MG63 (cell line): ENCODE results near the gene METTL21A. TPM values are rescaled to one million over a fixed set of nuclear protein-coding genes. Genes with fewer than 3 reads are reported as not detected.
A peak's percentile ranks its signal among the peaks of the same experiment; 100 is the strongest.
"Not testable (repeated sequence)": the region's sequence is repeated elsewhere in the genome, so short reads cannot be mapped to it uniquely, and the experiment has no call there.

ENCODE experiments used
- DNase-seq: peaks from one replicate; pipeline ENCODE4 v3.0.0-alpha.2; 2020
- H3K27me3 ChIP-seq: fragments of 250-450 bp; sonication (Bioruptor Pico); 2 replicates; pipeline ENCODE4 v1.5.1; 2020; ENCODE audit warnings: mild to moderate bottlenecking, moderate library complexity
- H3K36me3 ChIP-seq: fragments of 250-450 bp; sonication (Bioruptor Pico); 2 replicates; pipeline ENCODE4 v1.5.1; 2020; ENCODE audit warnings: mild to moderate bottlenecking, moderate library complexity
- H3K4me3 ChIP-seq: fragments of 250-450 bp; sonication (Bioruptor Pico); 2 replicates; pipeline ENCODE4 v1.5.1; 2020; ENCODE audit warnings: mild to moderate bottlenecking, moderate library complexity
- H3K9me3 ChIP-seq: fragments of 250-450 bp; sonication (Bioruptor Pico); 2 replicates; pipeline ENCODE4 v1.5.1; 2020; ENCODE audit warnings: mild to moderate bottlenecking, moderate library complexity
- total RNA-seq: library from RNA; depleted of rRNA; stranded (reverse); fragments of >200 nt; shearing (Covaris generic); gene quantifications from 2 replicates; pipeline ENCODE4 v1.2.3, GENCODE V29; 2014; ENCODE audit warnings: low replicate concordance; rRNA removed

The METTL21A gene
- 35.5 and 48.6 TPM in 2 replicates for total RNA-seq

DNA sequence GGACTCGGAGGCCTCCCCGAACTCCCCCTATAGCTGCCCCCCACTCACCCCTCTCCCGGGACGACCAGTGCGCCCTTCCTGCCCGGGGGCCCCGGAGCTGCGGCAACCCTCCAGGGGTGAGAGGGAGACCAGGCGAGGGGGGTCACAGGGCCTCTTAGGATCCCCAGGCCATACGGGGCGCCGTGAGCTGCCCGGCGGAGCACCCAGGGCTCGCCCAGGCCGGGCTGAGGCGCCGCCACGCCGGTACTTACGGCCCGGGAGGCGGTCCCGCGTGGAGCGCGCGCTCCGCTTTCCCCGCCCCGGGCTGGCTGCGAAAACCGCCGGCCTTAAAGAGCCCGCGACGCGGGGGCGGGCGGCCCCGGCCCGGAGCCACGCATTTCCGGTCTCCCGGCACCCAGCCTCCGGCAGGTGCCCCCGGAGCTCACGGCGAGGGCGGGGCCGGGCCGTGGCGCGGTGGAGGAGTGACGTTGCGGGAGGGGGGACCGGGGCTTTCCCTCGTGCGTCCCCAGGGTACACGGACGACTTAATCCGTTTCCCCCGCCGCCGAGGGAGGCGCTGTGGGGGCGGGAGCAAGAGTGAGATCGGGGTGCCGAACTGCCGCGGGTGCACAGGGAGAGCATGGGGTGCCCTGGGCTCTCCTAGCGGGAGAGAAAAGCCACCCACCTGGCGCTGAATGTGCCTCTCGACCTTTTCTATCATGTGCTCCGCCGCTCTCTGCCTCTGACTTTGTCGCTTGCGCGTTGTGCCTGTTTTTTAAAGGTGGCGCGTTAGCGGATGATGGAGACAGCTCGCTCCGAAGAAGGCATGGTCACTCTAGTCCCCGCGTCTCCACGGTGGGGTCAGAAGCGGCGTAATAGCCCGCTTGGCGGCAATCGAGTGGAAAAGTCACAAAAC is at the start of gene METTL21A:
METTL21A (minus strand) TSS at position 381 of the 894 bp plus-strand sequence. CDS start 1,019 bp downstream, outside the sequence.
- Histone ChIP-seq H3K9me3 (no peaks in the 10 kb centered on the region), H3K4me3 (peak within 1 kb of the TSS; percentile 95), H3K27me3 (no peaks in the 10 kb centered on the region), H3K36me3 (peaks cover 18% of the 10 kb centered on the region)
- peak; percentile 88 for DNase-seq

DNA sequence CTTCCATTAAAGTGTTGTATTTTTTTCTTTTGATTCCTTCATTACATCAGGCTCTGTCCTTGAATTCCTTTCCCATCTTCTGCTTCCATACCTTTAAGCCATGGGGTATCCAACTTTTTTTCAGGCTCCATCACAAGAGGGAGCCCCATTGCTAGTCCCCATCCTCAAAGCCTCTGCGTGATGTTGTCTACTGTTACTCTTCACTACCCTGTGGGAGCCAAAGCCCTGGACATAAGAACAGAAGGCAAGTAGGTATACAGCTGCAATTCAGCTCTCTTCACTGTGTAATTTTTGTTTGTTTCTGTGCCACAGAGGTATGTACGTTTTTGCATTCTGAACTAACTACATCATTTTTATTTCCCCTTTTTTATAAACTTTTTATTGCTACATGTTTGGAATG is 49.6 kb upstream of the METTL21A start:
- Histone ChIP-seq H3K27me3 (no peaks in the 10 kb centered on the region), H3K9me3 (no peaks in the 10 kb centered on the region), H3K36me3 (no peaks in the 10 kb centered on the region), H3K4me3 (no peak overlapping the region)
- no peak for DNase-seq

DNA sequence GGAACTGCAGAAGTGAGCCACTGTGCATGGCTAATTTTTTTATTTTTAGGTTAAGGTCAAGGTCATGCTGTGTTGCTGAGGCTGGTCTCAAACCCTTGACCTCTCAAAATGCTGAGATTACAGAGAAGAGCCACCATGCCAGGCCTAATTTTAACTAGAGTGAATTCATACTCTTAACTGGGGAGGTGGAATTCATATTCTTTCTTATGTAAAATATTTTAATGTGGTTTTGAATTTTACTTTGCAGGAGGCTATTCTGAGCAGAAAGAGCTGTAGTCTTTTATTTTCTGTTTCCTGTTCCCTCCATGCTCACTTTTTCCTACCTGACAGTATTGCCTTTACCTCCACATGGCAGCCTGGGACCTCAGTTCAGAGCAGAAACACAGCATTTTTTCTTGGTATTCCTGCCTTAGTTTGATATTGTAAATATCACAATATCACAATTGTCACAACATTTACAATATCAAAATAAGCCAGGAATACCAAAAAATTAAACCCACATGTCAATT is 49.1 kb upstream of the METTL21A start:
- Histone ChIP-seq H3K4me3 (no peak overlapping the region), H3K27me3 (no peaks in the 10 kb centered on the region), H3K36me3 (no peaks in the 10 kb centered on the region), H3K9me3 (no peaks in the 10 kb centered on the region)
- DNase-seq, result no peak

DNA sequence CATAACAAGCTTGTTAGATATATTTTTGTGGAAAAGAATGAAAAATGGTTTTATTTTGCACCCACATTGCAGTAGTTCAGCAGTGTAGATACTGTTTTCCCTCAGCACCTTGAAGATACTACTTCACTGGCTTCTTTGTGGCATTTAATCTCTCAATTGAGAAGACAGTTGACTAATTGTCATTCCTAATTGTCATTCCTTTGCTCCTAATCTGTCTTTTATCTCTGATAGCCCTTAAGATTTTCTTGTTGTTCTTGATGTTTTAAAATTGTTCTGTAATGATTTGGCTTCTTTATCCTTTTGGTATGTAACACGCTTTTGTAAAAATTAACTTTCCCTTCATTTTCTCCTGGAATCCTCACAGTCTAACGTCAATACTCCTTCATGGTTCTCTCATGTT is 48.2 kb upstream of the METTL21A start:
- H3K27me3 ChIP-seq, result no peaks in the 10 kb centered on the region
- H3K9me3 ChIP-seq, result no peaks in the 10 kb centered on the region
- no peak for DNase-seq
- H3K4me3 ChIP-seq, result no peak overlapping the region
- no peaks in the 10 kb centered on the region for H3K36me3 ChIP-seq

DNA sequence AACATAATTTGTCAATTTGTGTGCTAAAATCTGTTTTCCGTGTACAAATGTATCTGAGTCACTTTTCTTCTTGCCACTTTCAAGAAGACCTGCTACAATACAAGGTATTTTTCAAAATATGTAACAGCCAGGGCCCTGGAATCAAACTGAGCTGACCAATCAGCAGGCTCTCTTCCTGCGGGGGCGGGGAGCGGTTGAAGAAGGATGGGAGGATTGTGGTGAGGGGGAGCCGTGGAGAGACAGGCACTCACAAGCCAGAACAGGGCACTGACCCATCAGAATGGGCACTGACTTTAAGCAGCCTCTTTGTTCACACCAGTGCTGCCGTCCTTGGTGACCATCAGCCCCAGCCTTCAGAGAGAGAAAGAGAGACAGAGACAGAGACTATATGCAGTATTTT is 45.7 kb upstream of the METTL21A start:
- DNase-seq, result no peak
- Histone ChIP-seq H3K36me3 (no peaks in the 10 kb centered on the region), H3K27me3 (no peaks in the 10 kb centered on the region), H3K9me3 (no peaks in the 10 kb centered on the region), H3K4me3 (no peak overlapping the region)

DNA sequence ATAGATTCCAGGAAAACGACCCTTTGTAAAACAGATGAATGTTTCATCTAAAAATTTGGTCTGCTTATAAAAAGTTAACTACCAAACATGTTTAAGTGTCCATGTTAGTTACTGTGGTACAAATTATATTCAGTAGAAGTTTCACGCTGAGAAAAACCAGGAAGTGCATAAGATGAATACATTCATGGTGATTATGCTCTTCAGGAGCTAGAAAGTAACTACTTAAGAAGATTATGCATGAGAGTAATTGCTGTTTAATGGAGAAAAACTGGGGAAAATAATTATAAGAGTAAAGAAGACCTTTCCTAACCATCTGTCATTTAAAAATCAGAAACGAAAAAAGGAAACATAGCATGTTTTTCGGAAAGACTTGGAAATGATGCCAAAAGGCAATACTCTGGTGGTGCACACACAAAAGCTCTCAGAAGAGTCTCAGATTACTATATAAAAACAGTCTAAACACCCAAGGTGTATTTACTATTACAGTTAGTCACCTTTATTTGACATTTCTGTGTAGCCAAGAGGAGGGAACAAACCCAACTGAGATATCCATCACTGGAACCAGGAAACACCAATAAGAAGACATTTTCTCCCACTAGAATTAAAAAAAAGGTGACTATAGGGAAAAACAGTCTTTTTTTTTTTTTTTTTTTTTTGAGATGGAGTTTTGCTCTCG is 38.8 kb upstream of the METTL21A start:
- H3K9me3 ChIP-seq, result no peaks in the 10 kb centered on the region
- no peaks in the 10 kb centered on the region for H3K36me3 ChIP-seq
- DNase-seq, result no peak
- no peak overlapping the region for H3K4me3 ChIP-seq
- H3K27me3 ChIP-seq, result no peaks in the 10 kb centered on the region

DNA sequence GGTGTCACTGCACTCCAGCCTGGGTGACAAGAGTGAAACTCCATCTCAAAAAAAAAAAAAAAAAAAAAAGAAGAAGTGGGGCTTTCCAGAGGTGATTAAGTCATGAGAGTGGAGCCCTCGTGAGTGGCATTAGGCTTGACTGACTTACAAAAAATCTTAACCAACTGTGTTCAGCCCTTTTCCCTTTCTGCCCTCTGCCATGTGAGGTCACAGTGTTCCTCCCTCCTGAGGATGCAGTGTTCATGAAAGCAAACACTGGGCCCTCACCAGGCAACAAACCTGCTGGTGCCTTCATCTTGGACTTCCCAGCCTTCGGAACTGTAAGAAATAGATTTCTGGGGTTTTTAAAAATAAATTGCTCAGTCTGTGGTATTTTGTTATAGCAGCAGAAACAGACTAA is 37.0 kb upstream of the METTL21A start:
- Histone ChIP-seq H3K4me3 (no peak overlapping the region), H3K27me3 (no peaks in the 10 kb centered on the region), H3K9me3 (no peaks in the 10 kb centered on the region), H3K36me3 (no peaks in the 10 kb centered on the region)
- no peak for DNase-seq

DNA sequence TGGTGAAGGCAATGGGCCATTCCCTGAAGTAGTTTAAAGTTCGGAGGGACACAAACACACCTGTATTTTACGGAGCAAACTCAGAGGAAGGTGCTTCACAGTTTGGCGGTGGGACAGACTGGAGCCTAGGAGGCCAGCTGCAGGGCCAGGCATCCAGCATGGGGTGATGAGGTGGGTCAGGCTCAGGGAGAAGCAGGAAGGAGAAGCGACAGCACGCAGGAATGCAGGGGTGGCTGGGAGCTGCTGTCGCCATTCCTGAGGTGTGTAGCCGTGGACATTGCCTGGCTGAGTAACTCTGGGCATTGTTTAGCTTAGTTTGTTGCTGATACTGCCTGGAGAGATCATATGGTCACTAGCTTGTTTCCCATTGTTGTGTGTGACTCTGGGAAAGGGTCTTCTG is 35.8 kb upstream of the METTL21A start:
- H3K4me3 ChIP-seq, result no peak overlapping the region
- no peaks in the 10 kb centered on the region for H3K36me3 ChIP-seq
- no peak for DNase-seq
- H3K27me3 ChIP-seq, result no peaks in the 10 kb centered on the region
- H3K9me3 ChIP-seq, result no peaks in the 10 kb centered on the region

DNA sequence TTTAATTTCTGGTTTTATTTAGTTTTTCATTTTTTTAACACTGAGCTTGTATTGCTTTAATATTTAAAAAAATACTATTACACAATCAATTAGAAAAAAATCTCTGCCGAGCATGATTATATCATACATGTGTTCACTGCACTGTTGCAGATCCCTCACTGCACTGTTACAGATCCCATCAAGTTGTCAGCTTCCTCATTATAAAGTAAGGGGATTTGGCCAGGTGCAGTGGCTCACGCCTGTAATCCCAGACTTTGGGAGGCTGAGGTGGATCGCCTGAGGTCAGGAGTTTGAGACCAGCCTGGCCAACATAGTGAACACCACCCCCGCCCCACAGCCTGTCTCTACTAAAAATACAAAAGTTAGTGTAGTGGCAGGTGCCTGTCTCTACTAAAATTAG is 33.0 kb upstream of the METTL21A start:
- Histone ChIP-seq H3K4me3 (no peak overlapping the region), H3K27me3 (no peaks in the 10 kb centered on the region), H3K36me3 (no peaks in the 10 kb centered on the region), H3K9me3 (no peaks in the 10 kb centered on the region)
- no peak for DNase-seq

DNA sequence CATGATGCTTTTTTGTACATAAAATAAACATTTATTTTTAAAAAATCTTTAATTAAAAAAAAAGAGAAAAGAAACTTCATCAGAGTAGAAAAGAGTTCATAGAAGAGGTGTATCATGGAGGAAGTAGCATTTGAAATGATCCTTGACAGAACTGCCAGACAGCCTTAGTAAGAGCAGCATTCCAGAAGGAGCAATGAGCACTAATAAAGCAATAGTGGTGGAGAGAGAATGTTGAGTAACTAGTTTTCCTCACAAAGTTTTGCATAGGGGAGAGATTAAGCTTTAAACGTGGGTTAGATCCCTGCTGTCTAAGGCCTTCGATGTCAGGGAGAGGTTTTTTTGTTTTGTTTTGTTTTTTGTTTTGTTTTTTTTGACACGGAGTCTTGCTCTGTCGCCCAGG is 29.8 kb upstream of the METTL21A start:
- no peaks in the 10 kb centered on the region for H3K9me3 ChIP-seq
- no peak overlapping the region for H3K4me3 ChIP-seq
- H3K36me3 ChIP-seq, result no peaks in the 10 kb centered on the region
- DNase-seq, result no peak
- no peaks in the 10 kb centered on the region for H3K27me3 ChIP-seq

DNA sequence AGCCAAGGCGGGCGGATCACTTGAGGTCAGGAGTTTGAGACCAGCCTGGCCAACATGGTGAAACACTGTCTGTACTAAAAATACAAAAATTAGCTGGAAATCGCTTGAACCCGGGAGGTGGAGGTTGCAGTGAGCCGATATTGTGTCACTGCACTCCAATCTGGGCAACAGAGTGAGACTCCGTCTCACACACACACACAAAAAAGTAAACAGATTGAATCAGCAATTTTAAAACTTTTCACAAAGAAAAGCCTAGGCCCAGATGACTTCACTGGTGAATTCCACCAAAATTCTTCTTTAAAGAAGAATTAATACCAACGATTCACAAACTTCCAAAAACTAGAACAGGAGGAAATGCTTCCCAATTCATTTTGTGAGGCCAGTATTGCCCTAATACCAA is 21.4 kb upstream of the METTL21A start:
- not testable (repeated sequence) for H3K27me3 ChIP-seq, DNase-seq, H3K4me3 ChIP-seq, H3K36me3 ChIP-seq, H3K9me3 ChIP-seq

DNA sequence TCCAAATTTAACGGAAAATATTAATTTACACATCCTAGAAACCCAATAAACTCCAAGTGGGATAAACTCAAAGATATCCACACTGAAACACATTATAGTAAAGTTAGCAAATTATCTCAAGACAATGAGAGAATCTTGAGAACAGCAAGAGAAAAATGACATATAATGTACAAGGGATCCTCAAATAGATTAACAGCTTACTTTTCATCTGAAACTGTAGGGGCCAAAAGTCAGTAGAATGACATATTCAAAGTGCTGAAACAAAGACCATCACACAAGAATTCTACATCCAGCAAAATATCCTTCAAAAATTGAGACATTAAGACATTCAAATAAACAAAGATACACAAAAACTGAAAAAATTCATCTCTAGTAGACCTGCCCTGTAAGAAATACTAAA is 18.7 kb upstream of the METTL21A start:
- Histone ChIP-seq H3K36me3 (no peaks in the 10 kb centered on the region), H3K4me3 (no peak overlapping the region), H3K27me3 (no peaks in the 10 kb centered on the region), H3K9me3 (peaks cover 6% of the 10 kb centered on the region)
- DNase-seq, result no peak

DNA sequence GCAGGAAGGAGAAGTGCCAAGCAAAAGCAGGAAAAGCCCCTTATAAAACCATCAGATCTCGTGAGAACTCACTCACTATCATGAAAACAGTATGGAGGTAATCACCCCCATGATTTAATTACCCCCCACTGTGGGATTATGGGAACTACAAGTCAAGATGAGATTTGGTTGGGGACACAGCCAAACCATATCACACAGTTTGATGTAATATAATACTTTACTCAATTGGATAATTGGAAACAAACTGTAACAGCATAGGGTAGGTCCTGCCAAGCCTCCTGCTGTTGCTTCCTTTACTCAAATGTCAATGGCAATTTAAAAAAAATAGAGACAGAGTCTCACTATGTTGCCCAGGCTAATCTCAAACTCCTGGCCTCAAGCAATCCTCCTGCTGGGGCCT is 15.5 kb upstream of the METTL21A start:
- H3K36me3 ChIP-seq, result no peaks in the 10 kb centered on the region
- no peak overlapping the region for H3K4me3 ChIP-seq
- peaks cover 6% of the 10 kb centered on the region for H3K9me3 ChIP-seq
- no peak for DNase-seq
- no peaks in the 10 kb centered on the region for H3K27me3 ChIP-seq

DNA sequence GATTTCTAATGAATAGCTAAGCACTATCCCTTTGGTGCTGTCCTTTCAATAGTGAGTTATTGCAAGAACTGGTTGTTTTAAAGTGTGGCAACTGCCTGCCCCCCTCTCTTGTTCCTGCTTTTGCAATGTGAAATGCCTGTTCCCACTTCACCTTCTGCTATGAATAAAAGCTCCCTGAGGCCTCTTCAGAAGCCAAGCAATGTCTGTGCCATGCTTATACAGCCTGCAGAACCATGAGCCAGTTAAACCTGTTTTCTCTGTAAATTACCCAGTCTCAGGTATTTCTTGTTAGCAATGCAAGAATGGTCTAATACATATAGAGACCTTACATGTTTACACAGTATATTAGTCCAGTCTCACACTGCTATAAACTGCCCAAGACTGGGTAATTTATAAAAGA is 15.0 kb upstream of the METTL21A start:
- Histone ChIP-seq H3K27me3 (no peaks in the 10 kb centered on the region), H3K4me3 (no peak overlapping the region), H3K9me3 (peaks cover 6% of the 10 kb centered on the region), H3K36me3 (no peaks in the 10 kb centered on the region)
- DNase-seq, result no peak

DNA sequence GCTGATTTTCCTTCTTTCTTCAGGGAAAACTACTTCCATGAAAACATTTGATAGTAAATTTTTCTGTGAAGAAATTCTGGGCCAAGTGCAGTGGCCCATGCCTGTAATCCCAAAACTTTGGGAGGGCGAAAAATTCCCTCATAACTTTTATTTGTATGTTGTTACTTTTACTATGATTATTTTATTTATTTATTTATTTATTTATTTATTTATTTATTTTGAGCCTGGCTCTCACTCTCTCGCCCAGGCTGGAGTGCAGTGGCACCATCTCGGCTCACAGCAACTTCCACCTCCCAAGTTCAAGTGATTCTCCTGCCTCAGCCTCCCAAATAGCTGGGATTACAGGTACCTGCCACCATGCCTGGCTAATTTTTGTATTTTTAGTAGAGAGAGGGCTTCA is 14.1 kb upstream of the METTL21A start:
- H3K27me3 ChIP-seq, H3K4me3 ChIP-seq, DNase-seq: not testable (repeated sequence)

DNA sequence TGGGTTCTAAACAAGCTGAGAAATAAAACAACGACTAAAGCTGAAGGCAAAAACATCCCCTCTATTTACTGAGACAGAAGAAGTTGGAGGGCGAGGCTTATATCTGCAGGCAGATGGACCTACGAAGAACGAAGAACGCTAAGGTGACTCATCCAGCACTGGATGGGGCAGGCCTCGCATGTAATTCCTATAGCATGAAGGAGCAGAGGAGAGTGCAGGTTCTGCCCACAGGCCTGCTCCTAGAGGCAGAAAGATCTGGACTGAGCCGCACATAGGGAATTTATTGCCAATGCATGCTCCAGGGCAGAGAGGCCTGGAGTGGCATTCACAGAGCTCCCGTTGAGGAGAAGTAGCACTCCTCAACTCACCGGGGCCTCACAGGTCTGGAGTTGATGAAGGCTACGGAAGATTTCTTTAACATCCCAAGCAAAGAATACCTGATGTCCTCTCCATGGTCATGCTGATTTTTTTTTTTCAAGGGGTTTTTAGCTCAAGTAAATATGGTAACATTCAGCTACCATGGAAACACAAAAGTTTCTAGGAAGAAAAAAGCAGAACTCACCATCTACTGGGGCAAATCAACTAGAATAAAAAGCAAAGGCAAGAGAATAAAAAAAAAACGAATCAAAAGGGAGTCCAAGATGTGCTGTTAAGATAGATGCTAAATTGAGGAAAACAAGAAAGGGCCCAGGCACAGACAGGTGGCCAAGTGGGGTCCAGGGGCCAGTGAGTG is 10.4 kb upstream of the METTL21A start:
- H3K36me3 ChIP-seq, result no peaks in the 10 kb centered on the region
- peaks cover 2% of the 10 kb centered on the region; the same call in 1 of the 2 replicates for H3K9me3 ChIP-seq
- no peak overlapping the region for H3K4me3 ChIP-seq
- DNase-seq, result no peak
- no peaks in the 10 kb centered on the region for H3K27me3 ChIP-seq

More for the DNA sequence above, 14.1 kb upstream of the METTL21A start:
- H3K9me3 ChIP-seq, H3K36me3 ChIP-seq: not testable (repeated sequence)

DNA sequence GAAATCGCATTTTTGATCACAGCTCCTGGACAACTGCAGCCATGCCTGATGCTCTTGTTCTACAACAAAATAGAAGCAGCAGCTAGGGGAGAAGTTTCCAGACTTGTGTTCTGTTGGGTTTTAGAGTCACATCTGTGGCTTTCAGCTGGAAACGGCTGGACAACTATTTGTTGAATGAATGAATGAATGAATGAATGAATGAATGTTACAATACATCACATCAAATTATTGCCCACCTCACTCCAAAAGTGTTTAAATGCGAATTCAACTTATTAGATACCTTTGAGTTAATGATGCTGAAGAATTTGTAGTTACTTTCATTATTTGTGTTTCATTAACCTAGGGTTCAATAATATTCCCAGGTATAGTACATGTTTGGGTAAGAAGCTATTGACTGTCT is 8.5 kb upstream of the METTL21A start:
- DNase-seq, result no peak
- no peak overlapping the region for H3K4me3 ChIP-seq
- no peaks in the 10 kb centered on the region for H3K27me3 ChIP-seq
- H3K36me3 ChIP-seq, result no peaks in the 10 kb centered on the region
- no peaks in the 10 kb centered on the region for H3K9me3 ChIP-seq
